HG02943 (cell line): ENCODE measurements around the gene RERG.

ENCODE experiments used
- ATAC-seq: cut with Tn5 transposase; IDR thresholded peaks from one replicate; pipeline ENCODE4 v1.9.1; 2021; ENCODE audit warnings: mild to moderate bottlenecking, low read depth, moderate library complexity; ENCODE audit not compliant: unreplicated experiment

The RERG gene

DNA sequence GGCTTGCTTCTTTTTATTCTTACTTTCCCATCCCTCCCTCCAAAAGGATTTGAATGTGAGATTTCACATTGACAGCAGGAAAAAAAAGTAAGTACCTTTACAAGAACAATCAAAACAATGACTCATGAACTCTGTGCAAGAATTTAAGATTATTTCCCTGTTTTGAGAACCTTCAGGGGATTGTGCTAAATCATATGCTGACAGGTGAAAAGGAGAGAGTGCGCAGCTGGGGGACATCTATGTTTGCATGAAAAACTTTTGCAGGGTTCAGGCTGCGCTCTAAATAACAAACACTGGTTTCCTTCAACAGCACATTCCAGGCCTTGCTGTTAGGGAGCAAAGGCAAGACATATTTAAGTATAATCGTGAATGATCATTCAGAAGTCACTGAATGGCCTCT, 27.3 kb downstream of the RERG start:
- no peak for ATAC-seq

DNA sequence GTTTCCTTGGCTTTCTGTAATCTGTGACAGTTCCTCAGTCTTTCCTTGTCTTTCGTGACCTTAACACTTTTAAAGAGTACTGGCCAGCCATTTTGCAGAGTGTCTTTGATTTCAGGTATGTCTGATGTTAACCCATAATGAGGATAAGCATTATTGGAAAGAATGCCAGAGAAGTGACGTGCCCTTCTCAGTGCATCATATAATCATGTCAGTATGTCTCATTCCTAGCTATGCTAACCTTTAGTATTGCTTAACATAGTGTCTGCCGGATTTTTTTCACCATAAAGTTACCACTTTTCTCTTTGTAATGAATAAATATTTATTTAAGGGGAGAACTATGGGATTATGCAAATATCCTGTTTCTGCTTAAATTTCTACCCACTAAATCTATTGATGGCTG, 28.5 kb downstream of the RERG start:
- no peak for ATAC-seq

DNA sequence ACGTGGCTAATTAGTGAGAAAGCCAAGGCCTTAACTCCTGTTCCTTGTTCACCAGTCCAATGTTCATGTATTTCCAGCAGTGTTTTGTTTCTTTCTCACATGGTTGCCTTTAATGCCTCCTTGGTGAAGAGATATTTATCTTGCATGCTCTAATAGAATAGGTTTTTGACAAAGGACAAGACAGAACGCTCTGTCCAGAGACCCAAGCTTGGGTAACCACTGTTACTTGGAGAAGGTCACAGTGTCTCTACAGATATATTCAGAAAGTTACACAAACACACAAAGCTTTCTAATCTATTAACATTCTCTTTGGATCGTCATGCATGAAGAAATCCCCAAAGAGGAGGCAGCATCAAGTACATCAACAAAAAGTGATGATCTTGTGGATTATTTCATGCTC, 33.1 kb downstream of the RERG start:
- no peak for ATAC-seq

DNA sequence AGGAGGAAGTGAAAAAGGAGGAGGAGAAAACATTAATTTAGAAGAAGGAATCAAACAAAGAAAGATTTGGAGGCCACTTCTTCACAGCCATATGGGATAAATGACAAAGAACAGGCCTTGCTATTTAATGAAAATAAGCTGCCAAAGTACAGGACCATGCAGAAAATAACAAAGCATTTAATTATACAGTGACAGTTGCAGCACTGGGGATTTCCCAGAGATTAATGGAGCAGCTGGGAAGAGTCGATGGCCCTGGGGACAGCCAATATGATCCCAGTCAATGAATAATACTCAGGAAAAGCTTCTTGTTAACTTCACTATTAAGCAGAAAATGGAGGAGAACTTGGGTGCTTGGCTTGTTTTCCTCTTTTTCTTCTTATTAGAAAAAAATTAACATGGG, 34.6 kb downstream of the RERG start:
- ATAC-seq = no peak

DNA sequence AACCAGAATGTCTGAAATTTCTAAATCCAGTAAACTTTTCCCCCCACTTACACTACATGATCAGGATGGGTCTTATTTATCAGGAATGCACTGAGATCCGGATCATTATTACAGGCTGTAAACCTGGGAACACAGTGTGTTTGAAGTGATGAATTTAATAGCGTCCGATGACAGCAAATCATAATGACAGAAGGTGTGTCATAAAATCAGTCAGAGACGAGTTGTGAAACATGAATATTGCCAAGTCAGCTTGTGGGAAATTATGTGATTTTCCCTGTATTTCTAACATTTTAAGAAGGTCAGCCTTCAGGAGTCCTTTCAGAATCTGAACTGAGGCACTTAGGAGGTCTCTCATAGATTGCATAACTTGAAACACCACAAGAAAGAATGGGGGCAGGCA, 36.7 kb downstream of the RERG start:
- no peak for ATAC-seq

DNA sequence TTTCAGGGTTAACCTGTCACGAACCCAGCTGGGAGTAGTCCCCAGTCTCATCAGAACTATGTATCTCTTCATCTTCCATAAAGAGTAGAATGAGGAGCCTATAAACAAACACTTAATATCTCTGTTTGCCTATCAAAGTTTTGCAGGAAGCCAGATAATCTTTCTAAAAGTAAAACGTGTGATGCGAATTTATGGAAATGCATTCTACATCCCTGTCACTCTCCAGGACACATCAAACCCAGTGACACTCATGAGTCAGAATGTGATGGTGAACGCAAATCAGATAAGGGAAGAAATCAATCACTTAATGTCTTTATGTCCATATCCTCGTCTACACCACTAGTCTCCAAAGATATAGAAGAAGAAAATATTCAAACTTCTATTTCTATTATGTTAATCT, 37.4 kb downstream of the RERG start:
- no peak for ATAC-seq

DNA sequence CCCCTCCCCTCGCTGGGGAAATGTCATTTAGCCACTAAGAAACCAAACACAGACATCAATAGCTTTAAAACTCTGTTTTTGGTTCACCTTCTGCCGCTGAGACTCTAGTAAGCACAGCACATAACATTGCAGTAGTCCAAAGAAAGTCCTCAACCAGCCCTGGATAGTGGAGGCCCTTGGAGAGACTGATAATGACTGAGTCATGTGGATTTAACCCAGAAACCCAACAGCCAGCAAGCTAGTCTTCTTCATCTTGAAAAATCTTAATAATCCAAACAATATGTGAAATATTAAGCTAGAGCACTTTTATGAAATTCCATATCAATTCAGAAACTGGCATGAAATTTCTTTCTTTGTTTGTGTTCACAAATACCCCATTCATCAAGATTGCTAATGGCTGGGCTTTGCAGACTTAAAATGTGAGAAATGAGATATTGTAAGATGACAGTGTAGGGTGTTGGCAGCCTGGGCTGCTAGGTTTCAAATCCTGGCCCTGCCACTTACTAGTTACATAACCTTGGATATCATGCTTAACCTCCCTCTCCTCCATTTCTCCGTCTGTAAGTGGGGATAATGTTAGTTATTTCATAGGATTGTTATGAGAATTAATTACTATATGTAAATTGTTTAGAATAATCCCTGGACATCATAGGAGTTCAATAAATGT, 40.1 kb downstream of the RERG start:
- no peak for ATAC-seq

DNA sequence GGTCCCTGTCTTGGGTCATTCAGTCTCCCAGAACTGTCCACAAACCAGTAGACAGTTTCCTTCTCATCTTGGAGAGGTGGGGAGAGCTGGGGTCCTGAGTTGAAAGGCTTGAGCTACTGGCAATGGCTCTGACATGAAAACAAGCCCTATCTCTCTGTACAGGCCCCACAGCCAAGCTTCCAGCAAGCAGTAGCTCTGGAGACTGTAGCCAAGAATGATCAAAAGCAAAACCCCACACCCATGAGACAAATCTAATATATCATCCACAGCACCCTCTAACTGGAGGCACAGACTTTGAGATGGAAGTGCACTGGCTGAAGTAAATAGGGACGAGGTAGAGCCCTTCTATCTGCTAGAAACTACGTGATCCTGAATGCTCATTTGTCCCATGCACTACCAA, 40.9 kb downstream of the RERG start:
- ATAC-seq = no peak

DNA sequence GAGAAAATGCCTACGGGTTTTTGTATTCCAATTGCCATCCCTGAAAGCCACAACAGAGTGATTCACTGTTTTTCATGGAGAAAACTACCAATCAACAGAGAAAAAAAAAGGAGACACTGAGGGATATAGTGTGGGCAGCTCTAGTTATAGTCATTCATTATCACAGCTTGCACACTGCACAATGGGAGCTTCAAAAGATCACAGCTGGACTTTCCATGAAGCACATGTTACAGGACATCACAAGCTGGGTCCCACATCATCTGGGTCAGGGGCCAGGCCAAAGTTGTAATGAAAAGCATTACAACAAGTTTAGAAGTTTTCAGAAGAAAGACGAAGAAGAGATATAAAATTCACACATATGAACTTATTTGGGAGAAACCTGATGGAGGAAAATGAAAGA, 41.5 kb downstream of the RERG start:
- no peak for ATAC-seq

DNA sequence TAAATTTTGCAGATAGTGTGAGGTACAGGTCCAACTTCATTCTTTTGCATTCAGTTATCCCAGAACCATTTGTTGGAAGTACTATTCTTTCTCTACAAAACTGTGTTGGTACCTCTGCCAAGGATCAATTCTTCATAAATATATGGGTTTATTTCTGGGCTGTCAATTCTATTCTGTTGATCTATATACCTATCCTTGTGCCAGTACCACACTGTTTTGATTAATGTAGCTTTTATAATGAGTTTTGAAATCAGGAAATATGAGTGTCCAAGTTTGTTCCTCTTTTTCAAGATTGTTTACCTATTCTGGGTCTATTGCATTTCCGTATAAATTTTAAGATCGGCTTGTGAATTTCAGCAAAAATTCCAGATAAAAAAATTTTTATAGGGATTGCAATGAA, 48.1 kb downstream of the RERG start:
- ATAC-seq = no peak

DNA sequence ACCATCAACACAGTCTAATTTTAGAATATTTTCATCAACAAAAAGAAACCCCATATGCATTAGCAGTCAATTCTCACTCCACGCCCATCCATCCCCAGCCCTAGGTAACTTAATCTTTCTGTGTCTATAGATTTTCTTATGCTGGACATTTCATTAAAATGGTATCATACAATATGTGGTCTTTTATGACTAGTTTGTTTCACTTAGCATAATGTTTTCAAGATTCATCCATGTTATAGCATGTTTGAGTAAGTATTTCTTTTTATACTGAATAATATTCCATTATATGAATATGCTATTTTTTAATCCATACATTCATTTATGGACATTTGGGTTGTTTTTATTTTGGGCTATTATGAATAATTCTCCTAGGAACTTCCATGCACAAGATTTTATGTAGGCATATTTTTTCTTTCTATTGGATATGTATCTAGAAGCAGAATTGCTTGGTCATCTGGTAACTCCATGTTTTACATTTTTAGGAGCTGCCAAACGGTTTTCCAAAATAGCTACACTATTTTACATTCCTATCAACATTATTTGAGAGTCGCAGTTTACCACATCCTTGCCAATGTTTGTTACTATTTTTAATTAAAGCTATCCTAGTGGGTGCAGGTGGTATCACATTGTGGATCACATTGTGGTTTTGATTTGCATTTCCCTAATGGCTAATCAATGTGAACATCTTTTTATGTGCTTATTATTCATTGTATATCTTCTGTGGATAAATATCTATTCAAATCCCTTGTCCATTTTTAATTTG, 49.0 kb downstream of the RERG start:
- ATAC-seq = no peak

DNA sequence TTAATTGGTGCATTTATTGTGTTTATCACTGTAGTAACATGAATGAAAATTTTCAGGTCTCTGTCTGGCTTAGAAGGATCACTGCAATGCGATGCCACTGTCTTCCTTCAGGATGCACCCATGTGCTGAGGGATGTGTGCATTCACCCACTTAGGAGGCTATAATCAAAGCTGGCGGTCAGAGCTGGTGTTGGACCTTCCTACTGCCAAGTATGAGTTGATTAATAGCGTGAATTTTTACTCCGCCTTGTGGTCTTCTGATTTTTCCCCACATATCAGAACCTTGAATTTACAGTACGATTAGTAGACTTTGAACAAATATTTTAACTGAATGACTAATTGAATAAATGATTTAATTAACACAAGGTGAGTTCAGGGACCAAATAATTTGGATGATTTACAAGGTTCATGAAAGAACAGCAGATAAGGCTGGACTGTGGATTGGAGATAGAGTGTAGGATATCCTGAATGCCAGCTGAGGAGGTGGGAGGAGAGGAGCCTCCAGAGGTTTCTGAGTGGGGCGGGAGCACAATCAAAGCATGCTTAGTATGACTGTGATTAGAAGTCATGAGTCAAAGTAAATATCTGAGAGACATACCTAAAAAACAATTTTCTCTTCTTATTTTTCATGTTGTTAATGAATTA, 50.1 kb downstream of the RERG start:
- no peak for ATAC-seq

DNA sequence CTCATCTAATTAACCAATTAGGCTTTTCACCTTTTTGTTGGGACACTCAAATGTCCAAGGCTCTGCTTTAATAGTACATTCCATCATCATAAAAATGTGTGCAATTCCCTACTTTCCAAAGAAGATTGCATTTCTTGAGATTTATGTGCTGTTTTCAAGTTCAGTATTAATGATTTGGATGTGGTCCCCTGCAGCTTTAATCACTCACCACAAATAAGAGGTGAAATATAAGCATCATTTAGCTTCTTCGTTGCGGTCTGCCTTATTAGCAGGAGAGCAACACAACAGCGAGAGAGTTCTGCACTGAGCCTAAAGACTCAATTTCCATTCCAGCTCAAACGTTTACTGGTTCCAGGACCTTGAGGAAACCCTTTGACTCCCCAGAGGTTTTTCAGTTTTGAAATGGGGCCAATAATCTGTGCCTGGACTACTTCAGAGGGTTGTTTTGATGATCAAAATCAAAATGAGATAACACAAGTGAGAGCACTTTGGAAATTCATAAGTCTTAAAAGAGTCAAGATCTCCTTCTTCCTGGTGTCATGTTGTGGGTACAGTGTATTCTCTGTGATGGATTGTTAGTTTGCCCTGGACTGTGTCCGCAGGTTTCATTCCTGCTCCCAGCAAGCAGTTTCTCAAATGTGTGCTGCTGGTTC, 53.1 kb downstream of the RERG start:
- ATAC-seq = no peak

DNA sequence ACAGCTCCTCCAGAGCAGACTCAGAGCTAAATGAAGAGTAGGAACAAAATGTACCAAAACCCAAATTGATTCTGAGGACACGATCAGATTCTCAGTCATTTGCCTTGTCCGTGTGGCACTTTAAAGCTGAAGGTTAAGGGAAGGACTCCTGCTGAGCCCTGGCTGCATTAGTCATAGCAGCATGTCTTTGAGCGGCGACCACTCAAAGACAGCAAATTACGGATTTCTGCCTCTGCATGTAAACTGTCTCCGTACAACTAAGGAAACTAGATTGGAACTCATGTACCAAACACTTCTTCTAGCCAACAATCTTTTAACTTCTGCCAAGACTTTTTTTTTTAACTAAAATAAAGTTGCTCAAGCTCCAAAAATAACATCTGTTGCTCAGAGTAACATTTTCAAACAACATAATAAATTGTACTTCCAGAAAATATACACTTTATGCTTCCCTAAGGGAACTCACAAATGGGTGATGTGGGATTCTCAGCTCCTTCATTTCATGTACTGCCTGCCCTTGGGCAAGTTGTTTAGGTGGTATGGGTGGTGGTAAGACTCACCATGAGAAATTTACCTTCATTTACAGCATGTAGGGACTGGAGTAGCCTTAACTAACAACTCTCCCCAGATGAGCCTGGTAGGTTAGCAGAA, 56.1 kb downstream of the RERG start:
- no peak for ATAC-seq

DNA sequence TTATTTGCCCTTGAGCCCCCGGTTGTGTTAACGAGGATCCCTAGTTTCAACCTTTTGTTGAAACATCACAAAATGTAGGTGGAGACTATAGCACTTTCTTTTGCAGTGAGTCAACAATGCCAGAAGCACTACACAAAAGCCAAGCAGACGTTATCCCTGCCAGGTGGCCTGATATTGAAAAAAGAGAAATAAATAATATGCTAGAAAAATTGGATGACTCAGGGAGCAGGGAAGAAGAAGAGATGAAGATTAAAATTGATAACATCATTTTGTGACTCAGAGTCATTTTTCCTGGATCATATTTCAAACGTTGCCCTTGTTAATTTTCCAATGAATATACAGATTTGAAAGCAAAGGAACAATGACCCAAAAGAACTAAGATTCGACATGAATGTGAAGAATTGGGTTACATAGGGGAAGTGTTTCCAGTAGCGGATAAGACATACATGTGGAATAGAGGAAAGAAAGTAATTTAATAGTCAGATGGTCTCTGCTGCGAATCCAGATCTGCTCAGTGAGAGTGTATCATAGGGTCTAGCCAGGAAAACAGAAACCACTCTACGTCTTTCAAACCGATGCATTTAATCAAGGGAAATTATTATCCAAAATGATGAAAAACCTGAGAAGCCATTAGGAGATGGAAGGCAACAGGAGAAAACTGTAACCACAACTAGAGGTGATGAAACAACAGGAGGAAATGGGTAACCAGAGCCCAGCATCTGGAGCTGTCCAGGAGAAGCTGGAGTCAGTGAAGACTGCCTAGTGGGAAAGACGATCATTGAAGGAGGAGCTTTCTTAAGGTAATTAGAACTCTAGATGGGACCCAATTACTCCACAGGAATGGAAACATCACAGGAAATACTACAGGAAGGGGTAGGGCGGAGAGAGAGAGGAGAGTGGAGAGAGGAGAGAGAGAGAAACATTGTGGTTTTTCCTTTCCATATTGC, 57.9 kb downstream of the RERG start:
- ATAC-seq = no peak

DNA sequence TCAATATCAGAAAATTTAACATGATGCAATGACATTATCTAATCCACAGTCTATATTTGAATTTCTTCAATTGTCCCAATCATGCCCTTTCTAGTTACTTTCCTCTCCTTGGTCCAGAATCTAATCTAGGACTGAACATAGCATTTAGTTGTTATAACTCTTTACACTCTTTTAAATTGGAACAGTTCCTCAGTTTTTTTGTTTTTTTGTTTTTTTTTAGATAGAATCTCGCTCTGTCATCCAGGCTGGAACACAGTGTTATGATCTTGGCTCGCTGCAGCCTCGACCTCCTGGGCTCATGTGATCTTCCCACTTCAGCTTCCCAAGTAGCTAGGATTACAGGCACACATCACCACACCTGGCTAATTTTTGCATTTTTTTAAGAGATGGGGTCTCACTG, 63.1 kb downstream of the RERG start:
- no peak for ATAC-seq

DNA sequence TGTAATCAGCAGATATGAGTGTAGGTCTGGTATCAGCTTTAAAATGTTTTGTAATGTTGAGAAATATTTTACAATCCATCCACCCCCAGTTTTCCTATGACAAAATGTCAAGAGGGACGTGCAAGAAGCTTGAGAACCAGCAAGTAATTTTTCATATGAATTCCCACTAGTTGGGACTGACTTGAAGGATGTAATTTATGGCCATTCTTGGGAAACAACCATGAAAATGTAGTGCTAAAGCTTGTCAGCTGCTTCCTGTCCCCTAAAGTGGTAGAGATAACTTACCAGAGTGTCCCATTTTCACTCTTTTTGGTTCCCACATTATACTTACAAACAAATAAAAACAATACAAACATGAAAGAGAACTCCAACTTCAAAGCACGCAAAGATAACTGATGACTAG, 63.9 kb downstream of the RERG start:
- no peak for ATAC-seq

DNA sequence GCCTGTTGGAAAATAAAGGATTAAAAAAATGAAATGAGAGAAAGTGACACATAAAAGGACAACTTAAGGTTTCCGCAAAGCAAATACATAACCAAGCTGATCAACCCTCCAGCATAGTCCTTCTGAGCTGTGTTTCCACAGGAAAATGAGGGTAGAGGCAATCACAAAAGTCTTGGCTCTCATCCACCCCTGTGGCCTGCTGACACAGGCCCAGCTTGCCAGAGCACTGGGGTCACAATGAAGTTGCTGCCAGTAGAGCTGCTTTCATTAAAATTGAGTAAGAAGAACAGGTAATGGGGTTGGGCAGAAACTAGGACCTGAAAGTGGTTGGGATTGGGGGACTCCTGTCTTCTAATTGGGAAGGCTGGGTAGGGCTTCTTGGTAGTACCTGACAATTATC, 65.9 kb downstream of the RERG start:
- ATAC-seq = no peak

DNA sequence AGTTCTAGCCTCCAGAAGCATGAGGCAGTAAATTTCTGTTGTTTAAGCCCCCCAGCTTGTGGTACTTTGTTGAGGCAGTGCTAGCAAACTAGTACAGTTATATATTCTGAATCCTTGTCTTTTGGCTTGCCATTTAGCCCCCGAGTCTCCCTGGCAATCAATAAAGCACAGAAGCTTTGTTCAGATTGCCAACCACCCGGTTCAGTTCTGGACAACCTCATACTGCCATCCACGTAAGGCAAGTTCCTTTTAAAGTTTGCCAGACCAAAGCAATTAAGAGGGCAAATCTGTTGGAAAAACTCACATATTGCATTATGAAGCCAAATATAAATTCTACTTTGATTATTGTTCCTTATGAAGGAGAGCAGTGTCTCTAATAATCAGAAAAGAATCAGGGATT, 67.1 kb downstream of the RERG start:
- ATAC-seq = no peak

DNA sequence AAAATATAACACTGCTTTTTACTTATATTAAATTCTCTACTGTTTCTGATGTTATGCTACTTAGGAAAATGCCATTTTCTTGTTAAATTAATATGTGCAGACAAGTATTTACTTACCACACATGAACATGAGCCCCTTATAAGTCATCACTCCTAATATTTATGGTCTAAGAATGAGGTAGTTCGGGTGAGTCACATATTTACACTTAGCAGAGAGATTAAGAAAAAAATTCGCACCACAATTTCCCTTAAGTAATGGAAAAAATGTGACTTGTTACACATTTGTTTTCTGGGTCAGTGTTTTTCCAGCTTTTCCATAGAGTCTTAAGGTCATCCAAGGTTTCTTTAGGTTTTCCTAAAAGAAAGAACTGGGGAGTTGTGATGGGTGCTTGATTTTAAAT, 68.3 kb downstream of the RERG start:
- ATAC-seq = no peak
